ENCODE results near the gene NANOG.
"Not testable (repeated sequence)": the region's sequence is repeated elsewhere in the genome, so short reads cannot be mapped to it uniquely, and the experiment has no call there.

The NANOG gene

GRCh38 chr12:7806319-7806718 lies 17.1 kb downstream of the NANOG start:
- H3K4me3 ChIP-seq (ENCODE audit: low read depth, low read length); H3K36me3 ChIP-seq (ENCODE audit: control insufficient read depth, insufficient read depth, low read length); H3K27me3 ChIP-seq (ENCODE audit: control insufficient read depth, insufficient read depth, low read length); H3K27ac ChIP-seq (ENCODE audit: low read depth, low read length); H3K9ac ChIP-seq (ENCODE audit: low read length); H3K9me3 ChIP-seq (ENCODE audit: control insufficient read depth, insufficient read depth, low read depth, low read length); H3K4me1 ChIP-seq (ENCODE audit: control insufficient read depth, insufficient read depth, low read length): not testable (repeated sequence)

DNA sequence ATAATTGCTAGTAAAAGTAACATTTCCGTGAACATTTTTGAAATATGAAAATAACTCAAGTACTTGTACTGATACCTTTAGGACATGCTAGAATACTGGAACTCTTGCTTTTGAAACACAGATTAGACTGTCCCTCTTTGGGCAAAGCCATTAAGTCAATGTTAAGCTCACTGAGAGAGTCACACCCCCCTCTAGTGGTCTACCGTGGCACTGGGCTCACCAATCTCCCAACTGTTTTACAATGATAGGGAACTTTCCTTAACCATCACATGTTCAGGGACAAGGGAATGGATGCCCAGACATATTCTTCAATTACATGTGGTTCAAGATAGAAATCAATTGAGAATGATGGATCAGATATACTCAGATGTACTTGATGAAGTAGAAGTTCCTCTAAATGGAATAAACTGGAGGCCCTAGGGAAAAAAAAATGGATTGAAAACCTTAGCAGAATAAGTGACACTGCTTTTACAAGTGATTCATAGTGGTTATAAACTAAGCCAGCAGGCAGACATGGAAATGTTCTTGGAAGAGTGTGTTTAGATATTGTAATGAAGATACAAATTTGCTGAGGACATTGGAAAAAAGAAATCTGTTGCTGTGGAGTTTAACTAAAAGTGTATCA lies 17.8 kb downstream of the NANOG start:
- no peak overlapping the region for H3K27ac ChIP-seq (ENCODE audit: low read depth, low read length)
- H3K36me3 ChIP-seq (ENCODE audit: control insufficient read depth, insufficient read depth, low read length), result no peaks in the 10 kb centered on the region
- H3K4me3 ChIP-seq (ENCODE audit: low read depth, low read length), result no peak overlapping the region
- no peak overlapping the region for H3K9ac ChIP-seq (ENCODE audit: low read length)
- no peaks in the 10 kb centered on the region for H3K27me3 ChIP-seq (ENCODE audit: control insufficient read depth, insufficient read depth, low read length)
- no peaks in the 10 kb centered on the region for H3K9me3 ChIP-seq (ENCODE audit: control insufficient read depth, insufficient read depth, low read depth, low read length)
- H3K4me1 ChIP-seq (ENCODE audit: control insufficient read depth, insufficient read depth, low read length), result peaks cover 5% of the 10 kb centered on the region; the same call in 1 of the 2 replicates

DNA sequence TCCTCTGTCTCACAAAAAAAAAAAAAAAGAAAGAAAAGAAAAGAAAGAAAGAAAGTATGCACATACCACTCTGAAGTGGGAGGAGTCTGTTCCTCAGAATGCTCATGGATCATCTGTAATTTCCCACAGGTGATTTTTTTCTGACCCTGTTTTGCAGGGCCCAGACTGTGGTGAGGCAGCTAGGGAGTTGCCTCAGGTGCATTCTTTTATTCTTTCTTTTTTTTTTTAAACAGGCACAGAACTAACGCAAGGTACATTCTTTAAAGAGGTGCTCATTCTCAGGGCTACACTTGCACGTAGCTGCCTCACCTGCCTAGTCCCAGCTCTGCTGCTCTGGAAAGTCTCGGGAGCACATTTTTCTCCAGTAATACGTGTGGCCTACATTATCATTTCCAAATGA lies 36.6 kb downstream of the NANOG start:
- not testable (repeated sequence) for H3K27me3 ChIP-seq (ENCODE audit: control insufficient read depth, insufficient read depth, low read length); H3K27ac ChIP-seq (ENCODE audit: low read depth, low read length); H3K9me3 ChIP-seq (ENCODE audit: control insufficient read depth, insufficient read depth, low read depth, low read length); H3K4me1 ChIP-seq (ENCODE audit: control insufficient read depth, insufficient read depth, low read length); H3K36me3 ChIP-seq (ENCODE audit: control insufficient read depth, insufficient read depth, low read length); H3K4me3 ChIP-seq (ENCODE audit: low read depth, low read length); H3K9ac ChIP-seq (ENCODE audit: low read length)

GRCh38 chr12:7829737-7830136 lies 40.5 kb downstream of the NANOG start:
- not testable (repeated sequence) for H3K9me3 ChIP-seq (ENCODE audit: control insufficient read depth, insufficient read depth, low read depth, low read length); H3K4me3 ChIP-seq (ENCODE audit: low read depth, low read length); H3K36me3 ChIP-seq (ENCODE audit: control insufficient read depth, insufficient read depth, low read length); H3K27me3 ChIP-seq (ENCODE audit: control insufficient read depth, insufficient read depth, low read length); H3K27ac ChIP-seq (ENCODE audit: low read depth, low read length); H3K9ac ChIP-seq (ENCODE audit: low read length)
- H3K4me1 ChIP-seq (ENCODE audit: control insufficient read depth, insufficient read depth, low read length), result peaks cover 13% of the 10 kb centered on the region

DNA sequence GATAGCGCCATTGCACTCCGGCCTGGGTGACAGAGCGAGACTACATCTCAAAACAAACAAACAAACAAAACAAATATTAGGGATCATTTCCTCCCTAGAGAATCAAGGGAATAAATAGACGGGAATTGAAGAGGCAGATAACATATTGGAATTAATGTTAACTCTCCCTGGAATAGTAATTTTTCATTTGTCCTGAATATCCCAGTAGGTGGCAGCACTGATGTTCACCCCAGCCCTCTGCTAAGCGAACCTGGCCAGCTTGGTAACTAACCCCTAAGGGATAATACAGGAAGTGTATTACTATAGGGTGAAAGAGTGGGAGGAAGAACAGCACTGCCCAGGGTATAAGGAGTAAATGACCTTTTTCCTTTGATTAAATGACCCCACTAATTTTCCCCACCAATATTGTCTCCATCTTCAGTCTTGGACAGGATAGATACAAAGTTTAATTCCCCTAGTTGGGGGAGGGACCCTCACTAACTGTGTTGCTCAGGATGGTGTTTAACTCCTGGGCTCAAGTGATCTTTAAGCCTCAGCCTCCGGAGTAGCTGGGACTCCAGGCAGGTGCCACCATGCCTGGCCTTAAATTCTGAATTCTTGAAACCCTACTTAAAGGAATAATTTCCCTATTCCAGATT lies 43.0 kb downstream of the NANOG start:
- H3K4me1 ChIP-seq (ENCODE audit: control insufficient read depth, insufficient read depth, low read length), result peaks cover 9% of the 10 kb centered on the region

GRCh38 chr12:7833201-7833600 lies 44.0 kb downstream of the NANOG start:
- H3K27me3 ChIP-seq (ENCODE audit: control insufficient read depth, insufficient read depth, low read length); H3K9me3 ChIP-seq (ENCODE audit: control insufficient read depth, insufficient read depth, low read depth, low read length); H3K4me1 ChIP-seq (ENCODE audit: control insufficient read depth, insufficient read depth, low read length); H3K9ac ChIP-seq (ENCODE audit: low read length); H3K4me3 ChIP-seq (ENCODE audit: low read depth, low read length); H3K27ac ChIP-seq (ENCODE audit: low read depth, low read length); H3K36me3 ChIP-seq (ENCODE audit: control insufficient read depth, insufficient read depth, low read length): not testable (repeated sequence)

More for the DNA sequence above, 43.0 kb downstream of the NANOG start:
- Histone ChIP-seq H3K27ac (ENCODE audit: low read depth, low read length) (no peak overlapping the region), H3K9ac (ENCODE audit: low read length) (no peak overlapping the region), H3K36me3 (ENCODE audit: control insufficient read depth, insufficient read depth, low read length) (no peaks in the 10 kb centered on the region), H3K27me3 (ENCODE audit: control insufficient read depth, insufficient read depth, low read length) (no peaks in the 10 kb centered on the region), H3K9me3 (ENCODE audit: control insufficient read depth, insufficient read depth, low read depth, low read length) (no peaks in the 10 kb centered on the region), H3K4me3 (ENCODE audit: low read depth, low read length) (no peak overlapping the region)

DNA sequence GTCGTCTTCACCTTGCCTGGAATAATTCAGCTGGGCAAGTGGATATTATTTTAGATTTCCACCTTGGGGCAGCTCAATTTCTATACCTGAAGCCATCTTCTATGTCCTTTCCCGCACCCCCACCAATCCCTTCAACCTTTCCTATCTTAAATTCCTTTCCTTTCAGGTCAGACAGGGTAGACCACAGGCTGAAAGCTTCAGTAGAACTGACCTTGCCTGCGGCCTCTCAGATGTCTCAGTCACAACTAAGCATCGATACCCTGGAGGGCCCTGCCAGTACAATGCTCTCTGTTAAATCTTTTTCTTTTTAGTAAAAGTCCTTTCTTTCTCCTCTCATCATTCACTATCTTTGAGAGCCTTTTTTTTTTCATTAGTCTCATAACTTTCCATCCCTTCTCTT lies 44.6 kb downstream of the NANOG start:
- H3K9ac ChIP-seq (ENCODE audit: low read length), result no peak overlapping the region
- H3K27me3 ChIP-seq (ENCODE audit: control insufficient read depth, insufficient read depth, low read length), result no peaks in the 10 kb centered on the region
- H3K27ac ChIP-seq (ENCODE audit: low read depth, low read length), result no peak overlapping the region
- H3K9me3 ChIP-seq (ENCODE audit: control insufficient read depth, insufficient read depth, low read depth, low read length), result no peaks in the 10 kb centered on the region
- H3K4me1 ChIP-seq (ENCODE audit: control insufficient read depth, insufficient read depth, low read length), result peaks cover 9% of the 10 kb centered on the region
- no peaks in the 10 kb centered on the region for H3K36me3 ChIP-seq (ENCODE audit: control insufficient read depth, insufficient read depth, low read length)
- H3K4me3 ChIP-seq (ENCODE audit: low read depth, low read length), result no peak overlapping the region

GRCh38 chr12:7834701-7835100 lies 45.5 kb downstream of the NANOG start:
- H3K9ac ChIP-seq (ENCODE audit: low read length), result no peak overlapping the region
- H3K4me1 ChIP-seq (ENCODE audit: control insufficient read depth, insufficient read depth, low read length), result peaks cover 9% of the 10 kb centered on the region
- no peaks in the 10 kb centered on the region for H3K9me3 ChIP-seq (ENCODE audit: control insufficient read depth, insufficient read depth, low read depth, low read length)
- no peaks in the 10 kb centered on the region for H3K36me3 ChIP-seq (ENCODE audit: control insufficient read depth, insufficient read depth, low read length)
- H3K4me3 ChIP-seq (ENCODE audit: low read depth, low read length), result no peak overlapping the region
- H3K27ac ChIP-seq (ENCODE audit: low read depth, low read length), result no peak overlapping the region
- H3K27me3 ChIP-seq (ENCODE audit: control insufficient read depth, insufficient read depth, low read length), result no peaks in the 10 kb centered on the region

DNA sequence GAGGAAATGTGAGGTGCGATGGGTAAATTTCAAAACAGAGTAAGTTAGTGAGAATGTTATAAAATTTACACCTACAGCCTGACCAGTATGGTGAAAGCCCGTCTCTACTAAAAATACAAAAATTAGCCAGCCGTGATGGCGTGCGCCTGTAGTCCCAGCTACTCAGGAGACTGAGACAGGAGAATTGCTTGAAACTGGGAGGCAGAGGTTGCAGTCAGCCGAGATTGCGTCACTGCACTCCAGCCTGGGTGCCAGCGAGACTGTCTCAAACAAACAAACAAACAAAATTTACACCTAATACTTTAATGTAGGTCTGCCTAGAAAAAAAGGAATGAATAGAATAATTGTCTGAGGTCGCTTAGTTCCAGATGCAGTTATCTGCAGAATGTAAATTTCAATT lies 45.9 kb downstream of the NANOG start:
- Histone ChIP-seq H3K4me1 (ENCODE audit: control insufficient read depth, insufficient read depth, low read length) (peaks cover 9% of the 10 kb centered on the region), H3K9me3 (ENCODE audit: control insufficient read depth, insufficient read depth, low read depth, low read length) (no peaks in the 10 kb centered on the region), H3K4me3 (ENCODE audit: low read depth, low read length) (no peak overlapping the region), H3K36me3 (ENCODE audit: control insufficient read depth, insufficient read depth, low read length) (no peaks in the 10 kb centered on the region), H3K27ac (ENCODE audit: low read depth, low read length) (no peak overlapping the region), H3K27me3 (ENCODE audit: control insufficient read depth, insufficient read depth, low read length) (no peaks in the 10 kb centered on the region), H3K9ac (ENCODE audit: low read length) (no peak overlapping the region)

- H3K36me3 ChIP-seq (ENCODE audit: control insufficient read depth, insufficient read depth, low read length), result no peaks in the 10 kb centered on the region
- H3K9me3 ChIP-seq (ENCODE audit: control insufficient read depth, insufficient read depth, low read depth, low read length), result no peaks in the 10 kb centered on the region
- peaks cover 9% of the 10 kb centered on the region for H3K4me1 ChIP-seq (ENCODE audit: control insufficient read depth, insufficient read depth, low read length)
- 0 out of 2 replicates have a peak overlapping the region, but pooled peaks have one; percentile 56 for H3K27ac ChIP-seq (ENCODE audit: low read depth, low read length)
- H3K4me3 ChIP-seq (ENCODE audit: low read depth, low read length), result no peak overlapping the region
- no peak overlapping the region for H3K9ac ChIP-seq (ENCODE audit: low read length)
- H3K27me3 ChIP-seq (ENCODE audit: control insufficient read depth, insufficient read depth, low read length), result no peaks in the 10 kb centered on the region
Measured at GRCh38 chr12:7835766-7836165, 46.6 kb downstream of the NANOG start.

- Histone ChIP-seq H3K36me3 (ENCODE audit: control insufficient read depth, insufficient read depth, low read length) (no peaks in the 10 kb centered on the region), H3K9me3 (ENCODE audit: control insufficient read depth, insufficient read depth, low read depth, low read length) (no peaks in the 10 kb centered on the region), H3K4me3 (ENCODE audit: low read depth, low read length) (no peak overlapping the region), H3K4me1 (ENCODE audit: control insufficient read depth, insufficient read depth, low read length) (peaks cover 12% of the 10 kb centered on the region), H3K9ac (ENCODE audit: low read length) (no peak overlapping the region), H3K27me3 (ENCODE audit: control insufficient read depth, insufficient read depth, low read length) (no peaks in the 10 kb centered on the region), H3K27ac (ENCODE audit: low read depth, low read length) (no peak overlapping the region)
Measured at GRCh38 chr12:7837366-7837765, 48.2 kb downstream of the NANOG start.

Measured in HUES6 (cell line).